GM18873 (cell line): ENCODE measurements around the gene DCAF7.

Source experiments
- ATAC-seq: cut with Tn5 transposase; IDR thresholded peaks from one replicate; pipeline ENCODE4 v1.9.1; 2021; ENCODE audit warnings: mild to moderate bottlenecking, moderate library complexity, moderate number of reproducible peaks; ENCODE audit not compliant: unreplicated experiment, low FRiP score

The DCAF7 gene

DNA sequence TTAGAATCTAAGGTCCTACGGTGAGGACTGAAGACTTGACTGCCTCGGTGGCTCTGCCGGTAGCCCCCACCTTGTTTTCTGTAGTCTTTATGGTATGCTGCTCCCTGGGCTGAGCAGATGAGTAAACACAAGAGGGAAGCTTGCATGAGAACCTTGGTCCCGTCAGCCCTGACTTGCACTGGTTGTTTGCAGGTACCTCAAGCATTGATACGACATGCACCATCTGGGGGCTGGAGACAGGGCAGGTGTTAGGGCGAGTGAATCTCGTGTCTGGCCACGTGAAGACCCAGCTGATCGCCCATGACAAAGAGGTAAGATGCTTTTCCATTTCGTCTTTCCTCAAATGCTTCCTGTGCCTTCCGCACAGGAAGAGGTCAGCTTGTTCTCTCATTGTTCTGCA, 29.4 kb downstream of the DCAF7 start:
- no peak for ATAC-seq

- no peak for ATAC-seq
Measured at GRCh38 chr17:63587770-63588169, 37.5 kb downstream of the DCAF7 start.

DNA sequence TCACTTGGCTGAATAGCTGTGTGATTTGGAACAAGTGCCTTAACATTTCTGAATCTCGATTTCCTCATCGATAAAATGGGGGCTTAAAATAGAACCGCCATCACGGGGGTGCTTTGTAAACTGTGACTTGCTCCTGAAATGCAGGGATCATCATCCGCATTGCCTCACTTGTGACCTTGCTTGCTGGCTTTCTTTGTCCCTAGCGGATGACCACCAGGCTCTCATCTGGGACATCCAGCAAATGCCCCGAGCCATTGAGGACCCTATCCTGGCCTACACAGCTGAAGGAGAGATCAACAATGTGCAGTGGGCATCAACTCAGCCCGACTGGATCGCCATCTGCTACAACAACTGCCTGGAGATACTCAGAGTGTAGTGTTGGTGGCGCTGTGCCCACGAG, 38.5 kb downstream of the DCAF7 start:
- no peak for ATAC-seq

DNA sequence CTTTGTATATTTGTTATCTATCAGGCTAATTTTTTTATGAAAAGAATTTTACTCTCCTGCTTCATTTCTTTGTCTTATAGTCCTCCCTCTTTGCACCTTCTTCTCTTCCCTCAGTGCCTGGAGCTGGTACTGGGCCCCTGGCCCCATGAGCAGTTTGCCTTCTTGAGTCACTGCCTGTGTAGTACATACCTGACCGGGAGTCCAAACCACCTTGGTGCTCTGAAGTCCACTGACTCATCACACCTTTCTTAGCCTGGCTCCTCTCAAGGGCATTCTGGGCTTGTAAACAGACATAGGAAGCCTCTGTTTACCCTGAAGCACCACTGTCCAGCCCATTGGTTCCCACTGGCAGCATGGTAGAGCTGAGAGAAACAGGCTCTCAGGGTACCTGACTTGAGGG, 39.4 kb downstream of the DCAF7 start:
- no peak for ATAC-seq

DNA sequence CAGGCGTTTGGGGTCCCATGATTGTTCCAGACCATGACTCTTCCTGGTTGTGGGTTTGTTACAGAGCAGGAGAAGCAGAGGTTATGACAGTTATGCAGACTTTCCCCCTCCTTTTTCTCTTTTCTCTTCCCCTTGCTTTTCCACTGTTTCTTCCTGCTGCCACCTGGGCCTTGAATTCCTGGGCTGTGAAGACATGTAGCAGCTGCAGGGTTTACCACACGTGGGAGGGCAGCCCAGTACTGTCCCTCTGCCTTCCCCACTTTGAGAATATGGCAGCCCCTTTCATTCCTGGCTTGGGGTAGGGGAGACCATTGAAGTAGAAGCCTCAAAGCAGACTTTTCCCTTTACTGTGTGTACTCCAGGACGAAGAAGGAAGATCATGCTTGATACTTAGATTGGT, 42.5 kb downstream of the DCAF7 start:
- ATAC-seq, result no peak

DNA sequence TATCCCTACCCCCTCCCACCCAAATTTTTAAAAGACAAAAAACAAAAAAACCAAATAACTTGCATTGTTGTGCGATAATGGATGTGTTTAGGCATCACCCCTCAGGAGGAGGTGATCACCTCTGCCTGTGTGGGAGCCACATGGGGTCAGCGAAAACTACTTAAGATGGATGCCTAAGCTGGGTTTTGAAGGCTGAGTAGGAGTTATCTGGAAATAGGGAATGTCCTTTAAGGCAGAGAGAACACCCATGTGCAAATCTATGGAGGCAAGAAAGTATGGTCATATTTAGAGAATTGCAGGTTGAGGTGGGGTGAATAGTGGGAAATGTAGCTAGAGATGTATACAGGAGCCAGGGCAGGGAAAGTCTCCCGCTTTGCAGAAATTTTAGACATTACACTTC, 44.9 kb downstream of the DCAF7 start:
- ATAC-seq, result no peak

- ATAC-seq, result no peak
Measured at GRCh38 chr17:63596856-63597586, 46.7 kb downstream of the DCAF7 start.

DNA sequence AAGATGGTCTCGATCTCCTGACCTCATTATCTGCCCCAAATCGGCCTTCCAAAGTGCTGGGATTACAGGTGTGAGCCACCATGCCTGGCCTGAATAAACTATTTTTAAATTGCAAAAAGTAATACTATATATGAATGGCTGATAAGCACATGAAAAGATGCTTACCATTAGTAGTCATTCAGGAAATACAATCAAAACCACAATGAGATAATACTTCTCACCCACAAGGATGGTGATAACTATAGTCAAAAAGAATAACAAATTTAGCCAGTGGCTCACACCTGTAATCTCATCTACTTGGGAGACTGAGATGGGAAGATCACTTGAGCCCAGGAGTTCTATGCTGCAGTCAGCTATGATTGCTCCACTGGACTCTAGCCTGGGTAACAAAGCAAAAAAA, 48.0 kb downstream of the DCAF7 start:
- ATAC-seq, result no peak

DNA sequence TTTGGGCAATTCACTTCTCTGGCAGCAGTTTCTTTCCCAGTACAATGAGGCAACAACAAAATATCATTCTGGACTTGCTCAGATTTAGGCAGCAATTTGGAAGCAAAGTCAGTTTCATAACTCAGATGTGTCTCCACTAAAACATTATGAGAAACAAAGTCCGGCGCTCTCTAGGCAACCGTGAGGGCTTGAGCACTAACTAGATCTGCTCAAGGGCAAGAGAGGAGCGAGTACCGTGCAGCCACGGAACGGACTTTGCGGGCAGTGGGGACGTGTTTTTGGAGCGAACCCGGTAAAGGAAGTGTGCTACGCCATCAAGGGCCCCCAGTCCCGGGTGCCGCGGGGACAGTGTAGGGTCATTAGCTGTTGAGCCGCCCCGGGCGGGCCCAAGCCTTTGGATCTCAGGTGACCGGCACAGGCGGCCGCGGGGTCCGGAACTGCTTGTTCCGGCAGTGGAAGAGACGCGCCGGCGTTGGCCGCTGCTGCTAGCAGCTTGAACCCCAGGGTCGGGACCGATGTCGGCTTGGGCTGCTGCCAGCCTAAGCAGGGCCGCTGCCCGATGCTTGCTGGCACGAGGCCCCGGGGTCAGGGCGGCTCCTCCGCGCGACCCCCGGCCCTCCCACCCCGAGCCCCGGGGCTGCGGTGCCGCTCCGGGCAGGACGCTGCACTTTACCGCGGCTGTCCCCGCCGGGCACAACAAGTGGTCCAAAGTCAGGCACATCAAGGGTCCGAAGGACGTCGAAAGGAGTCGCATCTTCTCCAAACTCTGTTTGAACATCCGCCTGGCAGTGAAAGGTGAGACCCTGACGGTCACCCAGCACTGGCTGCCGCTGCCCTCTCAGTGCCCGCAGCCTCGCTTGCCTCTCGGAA, 50.5 kb downstream of the DCAF7 start, which contains the start of gene TACO1:
TACO1 (plus strand) TSS at position 327 of the 870 bp plus-strand sequence; CDS start at position 516, 189 bp downstream.
- ATAC-seq, result peak; percentile 60

GRCh38 chr17:63601439-63602371, 51.4 kb downstream of the DCAF7 start:
- ATAC-seq, result no peak

DNA sequence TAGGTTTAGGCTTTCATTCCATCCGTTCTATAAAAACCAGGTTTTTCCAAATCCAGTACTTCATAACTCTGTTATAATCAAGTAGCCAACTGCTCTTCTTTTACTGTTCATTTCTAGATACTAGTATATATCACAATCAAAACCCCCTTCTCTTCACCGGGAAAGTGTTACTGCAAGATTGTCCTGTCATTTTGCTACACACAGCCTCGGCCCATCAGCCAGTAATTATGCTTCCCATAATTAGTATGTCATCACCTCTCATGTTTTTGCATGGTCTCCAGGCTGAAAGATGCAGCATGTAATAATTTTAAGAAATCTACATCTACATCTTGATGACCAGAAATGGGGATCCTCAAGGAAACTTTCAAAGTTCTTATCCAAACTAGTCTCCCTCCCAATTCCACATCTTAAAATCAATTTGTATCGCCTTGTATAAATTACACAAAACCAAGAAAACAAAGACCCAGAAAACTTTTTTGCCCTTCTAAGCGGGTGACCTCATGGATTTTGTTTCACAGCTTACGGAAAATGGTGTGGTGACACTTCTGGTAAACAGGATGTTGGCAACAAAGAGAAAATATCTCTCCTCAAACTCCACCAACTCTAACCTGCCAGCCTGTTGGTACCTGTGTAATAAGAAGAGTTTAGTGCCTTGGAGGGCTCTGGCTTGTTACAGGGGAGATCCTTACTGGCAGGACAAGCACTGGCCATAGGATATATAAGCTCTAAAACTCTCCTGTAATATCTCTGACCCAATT, 59.7 kb downstream of the DCAF7 start:
- no peak for ATAC-seq

GRCh38 chr17:63610854-63611253, 60.6 kb downstream of the DCAF7 start:
- no peak for ATAC-seq

GRCh38 chr17:63611354-63611753, 61.1 kb downstream of the DCAF7 start:
- no peak for ATAC-seq

DNA sequence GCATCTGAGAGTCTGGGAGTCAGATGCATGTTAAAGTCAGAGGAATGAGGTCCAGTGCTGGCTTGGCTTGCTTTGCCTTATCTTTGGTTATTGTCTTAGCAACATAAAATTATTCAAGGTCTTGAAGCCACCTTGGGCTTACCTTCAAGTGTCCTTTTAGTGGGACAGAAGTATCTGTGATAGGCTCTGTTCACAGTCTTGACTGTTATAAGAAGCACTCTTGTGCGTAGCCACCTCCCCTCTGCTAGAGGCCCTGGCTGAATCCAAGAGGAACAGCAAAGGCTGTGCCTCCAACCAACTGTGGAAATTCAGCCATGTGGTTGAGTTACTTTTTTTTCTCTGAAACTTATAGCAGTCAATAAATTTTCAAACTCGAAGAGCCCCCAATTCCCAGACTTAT, 63.4 kb downstream of the DCAF7 start:
- no peak for ATAC-seq

DNA sequence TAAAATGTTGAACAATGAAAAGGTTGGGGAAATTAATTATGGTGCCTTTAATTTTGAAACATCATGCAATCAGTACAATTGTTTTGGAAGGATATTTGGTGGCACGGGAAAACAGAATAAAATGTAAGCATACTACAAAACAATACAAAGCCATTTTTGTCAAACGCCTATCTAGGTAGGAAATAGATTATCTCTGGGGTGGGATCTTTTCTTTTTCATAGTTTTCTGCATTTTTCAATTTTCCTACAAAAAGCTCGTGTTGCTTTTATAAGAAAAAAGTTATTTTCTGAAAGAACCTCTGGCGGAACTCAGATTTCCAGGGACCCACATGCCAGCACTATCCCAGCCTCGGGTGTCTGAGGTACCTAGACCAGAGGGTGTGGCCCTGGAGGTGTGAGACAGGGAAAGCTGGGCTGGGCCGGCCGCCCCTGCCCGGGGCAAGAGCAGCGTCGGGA, 71.0 kb downstream of the DCAF7 start:
- ATAC-seq, result no peak

DNA sequence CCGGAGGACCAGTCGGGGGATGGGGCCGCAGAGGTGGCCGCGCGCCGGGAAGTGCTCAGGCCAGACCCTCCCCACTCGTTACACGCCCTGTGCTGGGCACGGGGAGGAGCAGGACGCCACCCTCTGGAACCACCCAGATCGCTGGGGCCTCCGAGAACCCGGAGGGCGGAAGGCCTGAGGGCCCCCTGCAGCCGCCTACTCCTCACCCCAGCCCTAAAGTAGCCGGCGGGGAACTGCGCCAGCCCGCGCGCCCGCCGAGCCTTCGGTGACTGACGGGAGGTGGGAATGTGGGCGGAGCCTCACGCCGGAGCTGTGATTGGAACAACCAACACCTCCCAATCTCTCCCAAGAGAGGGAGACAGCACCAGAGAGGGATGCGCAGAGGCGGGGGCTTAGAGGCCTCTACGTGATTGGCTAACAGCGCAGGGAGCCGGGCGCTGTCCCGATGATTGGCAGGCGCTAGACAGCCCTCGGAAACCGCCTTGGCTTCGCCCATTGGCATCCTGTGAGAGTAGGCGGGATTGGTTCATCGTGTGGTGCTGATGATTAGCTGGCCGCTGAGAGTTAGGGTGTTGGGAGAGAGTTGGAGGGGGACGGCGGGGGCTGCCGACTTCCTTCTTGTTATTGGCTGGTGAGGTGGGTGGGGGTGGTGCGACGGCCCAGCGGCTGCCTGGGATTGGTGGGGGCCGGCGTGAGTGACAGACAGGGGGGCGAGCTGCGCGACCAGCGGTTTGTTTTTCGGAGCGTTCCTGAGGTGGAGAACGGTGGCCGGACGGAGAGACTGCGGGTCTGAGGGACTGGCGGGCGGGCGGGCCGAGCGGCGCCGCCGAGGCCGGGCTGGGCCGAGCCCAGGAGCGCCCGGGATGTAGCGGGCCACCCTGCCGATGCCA, 71.7 kb downstream of the DCAF7 start, which contains the start of gene MAP3K3:
MAP3K3 (plus strand) TSS at position 734 of the 890 bp plus-strand sequence. CDS start 343 bp downstream, outside the sequence.
- ATAC-seq, result peak; percentile 91

DNA sequence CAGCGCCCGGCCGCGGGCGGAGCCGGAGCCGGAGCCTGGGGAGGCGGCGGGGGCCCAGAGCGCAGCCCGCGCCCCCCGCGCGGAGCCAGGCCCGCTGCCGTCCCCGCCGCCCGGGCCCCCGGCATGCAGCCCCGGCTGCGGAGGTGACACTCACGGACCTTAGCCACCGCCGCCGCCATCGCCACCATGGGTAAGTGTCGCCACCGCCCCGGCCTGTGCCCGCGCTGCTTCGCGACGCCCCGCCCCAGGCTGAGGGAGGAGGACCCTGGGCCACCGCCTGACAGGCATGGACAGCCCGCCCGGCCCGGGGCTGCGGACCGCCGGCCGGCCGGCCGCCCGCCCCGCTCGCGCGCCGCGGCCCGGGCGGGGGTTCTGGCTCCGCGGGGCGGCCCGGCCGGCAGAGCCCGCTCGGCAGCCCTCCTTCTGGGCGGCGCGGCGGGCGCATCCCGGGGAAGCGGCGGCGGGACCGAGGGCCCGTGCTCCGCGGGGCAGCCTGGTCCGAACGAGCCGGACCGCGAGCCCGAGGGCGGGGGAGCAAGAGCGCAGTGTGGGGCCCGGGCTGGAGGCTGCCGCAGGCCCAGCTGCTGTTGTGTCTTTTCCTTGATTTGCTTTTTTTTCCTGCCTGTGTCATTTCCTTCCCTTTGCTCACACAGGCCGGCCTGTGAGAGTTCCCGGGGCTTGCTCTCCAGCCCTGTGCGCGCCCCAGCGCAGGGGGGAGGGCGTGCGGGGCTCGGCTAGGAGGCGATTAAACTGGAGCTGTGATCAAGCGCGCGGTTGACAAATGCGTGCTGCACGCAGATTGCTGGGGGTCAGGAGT, 72.5 kb downstream of the DCAF7 start:
- peak; percentile 2 for ATAC-seq
